GM12875 (cell line): ENCODE results near the gene MCHR1.

Experiments used
- H3K4me3 ChIP-seq: one replicate; pipeline ENCODE4 v1.5.1; 2011; ENCODE audit warnings: low read depth, low read length, control low read depth
- CTCF ChIP-seq: IDR thresholded peaks from 2 replicates; pipeline ENCODE4 v1.5.1; 2011; ENCODE audit warnings: low read depth, mild to moderate bottlenecking, control low read depth, inconsistent platforms, low read length, moderate library complexity, borderline replicate concordance; ENCODE audit not compliant: insufficient read depth

The MCHR1 gene

GRCh38 chr22:40694411-40694810 lies 15.1 kb downstream of the MCHR1 start:
- no peak for TF ChIP-seq CTCF
- no peak overlapping the region for H3K4me3 ChIP-seq

GRCh38 chr22:40701274-40701673 lies 22.0 kb downstream of the MCHR1 start:
- no peak overlapping the region for H3K4me3 ChIP-seq
- TF ChIP-seq CTCF = no peak

GRCh38 chr22:40703174-40703573 lies 23.9 kb downstream of the MCHR1 start:
- no peak for TF ChIP-seq CTCF
- H3K4me3 ChIP-seq = no peak overlapping the region

GRCh38 chr22:40703736-40704135 lies 24.5 kb downstream of the MCHR1 start:
- no peak for TF ChIP-seq CTCF
- H3K4me3 ChIP-seq = no peak overlapping the region

GRCh38 chr22:40705918-40706682 lies 26.8 kb downstream of the MCHR1 start:
- H3K4me3 ChIP-seq = no peak overlapping the region
- no peak for TF ChIP-seq CTCF

GRCh38 chr22:40707154-40707553 lies 27.9 kb downstream of the MCHR1 start:
- no peak overlapping the region for H3K4me3 ChIP-seq
- no peak for TF ChIP-seq CTCF

GRCh38 chr22:40708177-40708576 lies 28.9 kb downstream of the MCHR1 start:
- no peak for TF ChIP-seq CTCF
- no peak overlapping the region for H3K4me3 ChIP-seq
